ENCODE measurements around the gene PRKAG1. TPM values are rescaled to one million over a fixed set of nuclear protein-coding genes. Genes with fewer than 3 reads are reported as not detected.

Gene PRKAG1
- total RNA-seq, 1 experiment from 2014 or later, result 50.7 TPM

GRCh38 chr12:49027846-49028555 is 9.4 kb upstream of the PRKAG1 start:
- intact Hi-C loops (cut with micrococcal nuclease; ENCODE audit: unreplicated experiment), result no loop called here
- no peak overlapping the region for H3K4me3 ChIP-seq (ENCODE audit: low read depth, low read length, poor library complexity, severe bottlenecking)
- peaks cover 100% of the 10 kb centered on the region for H3K36me3 ChIP-seq (ENCODE audit: insufficient read depth, low read length, poor library complexity, severe bottlenecking)
- no TSS peak for BruUV-seq (replicated peaks)
- ChIA-PET CTCF (interaction anchor here (0.6 kb wide), 1 partner anchor 37 kb away, joined by 5 read pairs; no protein-coding TSS in a partner anchor), POLR2A (ENCODE audit: low non-redundant PET) (no interaction called here)
- H3K4me1 ChIP-seq (ENCODE audit: insufficient read depth, low read length, poor library complexity, severe bottlenecking), result no peaks in the 10 kb centered on the region
- no peak overlapping the region for H3K27ac ChIP-seq (ENCODE audit: low read depth, low read length, poor library complexity, severe bottlenecking)
- no peaks in the 10 kb centered on the region for H3K9me3 ChIP-seq (ENCODE audit: low read depth, low read length, poor library complexity, severe bottlenecking)
- TF ChIP-seq, protein P1, sequence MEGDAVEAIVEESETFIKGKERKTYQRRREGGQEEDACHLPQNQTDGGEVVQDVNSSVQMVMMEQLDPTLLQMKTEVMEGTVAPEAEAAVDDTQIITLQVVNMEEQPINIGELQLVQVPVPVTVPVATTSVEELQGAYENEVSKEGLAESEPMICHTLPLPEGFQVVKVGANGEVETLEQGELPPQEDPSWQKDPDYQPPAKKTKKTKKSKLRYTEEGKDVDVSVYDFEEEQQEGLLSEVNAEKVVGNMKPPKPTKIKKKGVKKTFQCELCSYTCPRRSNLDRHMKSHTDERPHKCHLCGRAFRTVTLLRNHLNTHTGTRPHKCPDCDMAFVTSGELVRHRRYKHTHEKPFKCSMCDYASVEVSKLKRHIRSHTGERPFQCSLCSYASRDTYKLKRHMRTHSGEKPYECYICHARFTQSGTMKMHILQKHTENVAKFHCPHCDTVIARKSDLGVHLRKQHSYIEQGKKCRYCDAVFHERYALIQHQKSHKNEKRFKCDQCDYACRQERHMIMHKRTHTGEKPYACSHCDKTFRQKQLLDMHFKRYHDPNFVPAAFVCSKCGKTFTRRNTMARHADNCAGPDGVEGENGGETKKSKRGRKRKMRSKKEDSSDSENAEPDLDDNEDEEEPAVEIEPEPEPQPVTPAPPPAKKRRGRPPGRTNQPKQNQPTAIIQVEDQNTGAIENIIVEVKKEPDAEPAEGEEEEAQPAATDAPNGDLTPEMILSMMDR (conservative IDR thresholded peaks at IDR 0.05; ENCODE audit: low read depth, low read length), result no peak
- no peak for TF ChIP-seq EZH2 (IDR thresholded peaks at IDR 0.05; ENCODE audit: borderline replicate concordance, low read depth, low read length, poor library complexity, severe bottlenecking)
- no peak for DNase-seq (ENCODE audit: low spot score)
- H3K27me3 ChIP-seq (replicated peaks; ENCODE audit: insufficient read depth, low read depth, low read length, poor library complexity), result no peaks in the 10 kb centered on the region

DNA sequence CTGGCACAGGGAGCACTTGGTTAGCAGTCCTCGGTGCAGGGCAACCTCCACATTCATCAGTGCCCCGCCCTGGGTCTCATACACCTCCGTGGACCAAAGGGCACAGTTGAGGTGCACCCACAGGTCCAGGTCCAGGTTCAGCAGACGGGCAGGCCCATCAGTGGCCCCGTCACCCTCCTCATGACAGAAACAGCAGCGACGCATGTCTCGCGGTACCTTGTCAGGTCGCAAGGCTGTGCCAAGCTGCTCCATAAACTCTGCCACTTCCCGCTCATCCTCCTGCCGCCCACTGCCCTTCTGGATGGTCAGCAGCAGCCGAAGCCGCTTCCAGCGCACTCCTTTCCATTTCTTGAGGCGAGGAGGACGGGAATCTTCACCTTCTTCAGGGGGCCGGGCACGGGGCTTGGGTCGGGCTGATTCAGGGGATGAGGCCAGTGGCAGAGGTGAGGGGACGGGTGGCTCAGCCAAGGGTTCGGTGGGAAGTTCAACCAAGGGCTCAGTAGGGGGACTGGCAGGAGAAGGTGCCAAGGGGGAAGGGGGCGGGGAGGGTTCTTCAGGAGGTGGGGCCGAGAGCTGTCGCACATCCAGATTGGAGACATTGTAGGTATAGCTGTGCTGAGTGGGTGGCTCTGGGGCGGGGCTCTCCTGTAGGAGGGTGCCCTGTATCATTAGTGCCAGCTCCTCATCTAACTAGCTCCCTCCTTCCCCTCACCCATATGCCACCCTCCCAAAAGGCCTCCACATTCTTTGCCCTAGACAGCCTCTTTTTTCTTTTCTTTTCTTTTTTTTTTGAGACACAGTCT is 8.3 kb upstream of the PRKAG1 start:
- no peak for DNase-seq (ENCODE audit: low spot score)
- Histone ChIP-seq H3K36me3 (ENCODE audit: insufficient read depth, low read length, poor library complexity, severe bottlenecking) (peaks cover 99% of the 10 kb centered on the region), H3K4me3 (ENCODE audit: low read depth, low read length, poor library complexity, severe bottlenecking) (no peak overlapping the region), H3K4me1 (ENCODE audit: insufficient read depth, low read length, poor library complexity, severe bottlenecking) (no peaks in the 10 kb centered on the region), H3K27me3 (replicated peaks; ENCODE audit: insufficient read depth, low read depth, low read length, poor library complexity) (no peaks in the 10 kb centered on the region), H3K27ac (ENCODE audit: low read depth, low read length, poor library complexity, severe bottlenecking) (no peak overlapping the region), H3K9me3 (ENCODE audit: low read depth, low read length, poor library complexity, severe bottlenecking) (no peaks in the 10 kb centered on the region)
- TF ChIP-seq, protein P1 (conservative IDR thresholded peaks at IDR 0.05; ENCODE audit: low read depth, low read length), result no peak
- TF ChIP-seq EZH2 (IDR thresholded peaks at IDR 0.05; ENCODE audit: borderline replicate concordance, low read depth, low read length, poor library complexity, severe bottlenecking), result no peak
- BruUV-seq (replicated peaks), result no TSS peak
- ChIA-PET CTCF (no interaction called here), POLR2A (ENCODE audit: low non-redundant PET) (no interaction called here)
- intact Hi-C loops (cut with micrococcal nuclease; ENCODE audit: unreplicated experiment), result no loop called here

DNA sequence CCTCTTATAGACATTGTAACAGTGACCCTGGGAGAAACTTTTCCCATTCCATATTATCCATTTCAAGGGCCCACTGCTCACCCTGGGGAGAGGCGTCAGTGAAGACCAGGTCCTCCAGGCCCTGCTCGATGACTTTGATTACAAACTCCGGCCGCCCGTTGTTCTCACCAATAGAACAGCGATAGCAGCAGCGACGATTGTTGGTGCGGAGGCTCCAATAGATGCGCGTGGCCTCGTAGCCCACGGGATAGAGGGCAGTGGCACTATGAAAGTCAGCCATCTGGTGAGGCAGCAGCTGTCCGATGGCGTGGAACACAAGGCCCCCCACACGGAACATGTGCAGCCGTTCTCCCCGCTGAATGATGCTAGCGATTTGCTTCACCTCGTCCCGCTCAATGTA is 7.5 kb upstream of the PRKAG1 start:
- intact Hi-C loops (cut with micrococcal nuclease; ENCODE audit: unreplicated experiment), result no loop called here
- no peak overlapping the region for H3K27ac ChIP-seq (ENCODE audit: low read depth, low read length, poor library complexity, severe bottlenecking)
- no peak for DNase-seq (ENCODE audit: low spot score)
- ChIA-PET POLR2A (ENCODE audit: low non-redundant PET) (no interaction called here), CTCF (no interaction called here)
- H3K27me3 ChIP-seq (replicated peaks; ENCODE audit: insufficient read depth, low read depth, low read length, poor library complexity), result no peaks in the 10 kb centered on the region
- peaks cover 99% of the 10 kb centered on the region for H3K36me3 ChIP-seq (ENCODE audit: insufficient read depth, low read length, poor library complexity, severe bottlenecking)
- no peak overlapping the region for H3K4me3 ChIP-seq (ENCODE audit: low read depth, low read length, poor library complexity, severe bottlenecking)
- BruUV-seq (replicated peaks), result no TSS peak
- H3K4me1 ChIP-seq (ENCODE audit: insufficient read depth, low read length, poor library complexity, severe bottlenecking), result no peaks in the 10 kb centered on the region
- no peaks in the 10 kb centered on the region for H3K9me3 ChIP-seq (ENCODE audit: low read depth, low read length, poor library complexity, severe bottlenecking)
- TF ChIP-seq, protein P1 (conservative IDR thresholded peaks at IDR 0.05; ENCODE audit: low read depth, low read length), result no peak
- no peak for TF ChIP-seq EZH2 (IDR thresholded peaks at IDR 0.05; ENCODE audit: borderline replicate concordance, low read depth, low read length, poor library complexity, severe bottlenecking)

All from A673 (cell line).